AG10803 (cell line): ENCODE results near the gene CASKIN2.
A peak's percentile ranks its signal among the peaks of the same experiment; 100 is the strongest.
"Not testable (repeated sequence)": the region's sequence is repeated elsewhere in the genome, so short reads cannot be mapped to it uniquely, and the experiment has no call there.

Source experiments
- DNase-seq: peaks from one replicate; pipeline ENCODE4 v3.0.0; 2010; ENCODE audit warnings: low read depth
- H3K4me3 ChIP-seq: 2 replicates; pipeline ENCODE4 v1.5.1; 2011; ENCODE audit warnings: mild to moderate bottlenecking, low read length, control low read depth
- TF ChIP-seq, protein P1 (sequence below): conservative IDR thresholded peaks from 2 replicates; pipeline ENCODE4 v1.5.1; 2011; ENCODE audit warnings: mild to moderate bottlenecking, low read length, control low read depth, inconsistent platforms

Gene CASKIN2

DNA sequence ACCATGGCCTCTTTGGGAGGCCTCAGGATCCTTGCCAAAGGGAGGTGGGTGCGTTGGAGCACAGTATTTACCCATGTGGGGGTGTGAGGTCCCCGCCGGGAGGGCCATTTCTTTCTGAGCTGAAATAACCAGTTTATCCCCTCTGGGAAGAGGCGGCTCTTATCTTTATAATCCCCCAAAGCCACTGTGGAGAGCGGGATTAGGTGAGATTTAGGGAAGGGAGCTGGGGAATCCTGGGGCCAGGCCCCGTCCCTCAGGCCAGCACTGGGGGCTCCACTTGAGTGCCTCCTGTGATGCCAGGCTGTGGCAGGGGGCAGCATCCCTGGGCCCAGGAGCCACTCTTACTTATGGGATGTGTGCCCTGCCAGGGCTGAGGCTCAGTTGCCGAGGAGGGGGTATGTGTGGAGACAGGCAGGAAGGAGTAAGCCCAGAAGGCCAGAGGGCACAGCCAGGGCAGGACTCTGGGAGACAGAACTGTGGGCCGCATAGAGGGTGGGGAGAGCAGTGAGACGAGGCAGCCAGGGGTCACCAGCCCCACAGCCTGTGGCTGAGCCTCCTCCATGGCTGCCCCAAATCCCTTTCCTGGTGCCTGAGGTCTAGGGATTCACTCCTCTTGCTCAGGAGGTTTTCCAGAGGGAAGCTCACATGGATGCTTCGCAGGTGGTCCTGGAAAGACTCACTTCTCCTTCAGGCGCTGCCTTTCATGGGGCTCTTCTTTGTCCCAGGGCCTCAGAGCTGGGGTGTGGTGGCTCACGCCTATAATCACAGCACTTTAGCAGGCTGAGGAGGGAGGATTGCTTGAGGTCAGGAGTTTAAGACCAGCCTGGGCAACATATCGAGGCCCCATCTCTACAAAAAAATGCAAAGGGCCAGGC lies 33.9 kb downstream of the CASKIN2 start:
- DNase-seq, result no peak
- H3K4me3 ChIP-seq, result no peak overlapping the region
- TF ChIP-seq, protein P1, sequence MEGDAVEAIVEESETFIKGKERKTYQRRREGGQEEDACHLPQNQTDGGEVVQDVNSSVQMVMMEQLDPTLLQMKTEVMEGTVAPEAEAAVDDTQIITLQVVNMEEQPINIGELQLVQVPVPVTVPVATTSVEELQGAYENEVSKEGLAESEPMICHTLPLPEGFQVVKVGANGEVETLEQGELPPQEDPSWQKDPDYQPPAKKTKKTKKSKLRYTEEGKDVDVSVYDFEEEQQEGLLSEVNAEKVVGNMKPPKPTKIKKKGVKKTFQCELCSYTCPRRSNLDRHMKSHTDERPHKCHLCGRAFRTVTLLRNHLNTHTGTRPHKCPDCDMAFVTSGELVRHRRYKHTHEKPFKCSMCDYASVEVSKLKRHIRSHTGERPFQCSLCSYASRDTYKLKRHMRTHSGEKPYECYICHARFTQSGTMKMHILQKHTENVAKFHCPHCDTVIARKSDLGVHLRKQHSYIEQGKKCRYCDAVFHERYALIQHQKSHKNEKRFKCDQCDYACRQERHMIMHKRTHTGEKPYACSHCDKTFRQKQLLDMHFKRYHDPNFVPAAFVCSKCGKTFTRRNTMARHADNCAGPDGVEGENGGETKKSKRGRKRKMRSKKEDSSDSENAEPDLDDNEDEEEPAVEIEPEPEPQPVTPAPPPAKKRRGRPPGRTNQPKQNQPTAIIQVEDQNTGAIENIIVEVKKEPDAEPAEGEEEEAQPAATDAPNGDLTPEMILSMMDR, result no peak

DNA sequence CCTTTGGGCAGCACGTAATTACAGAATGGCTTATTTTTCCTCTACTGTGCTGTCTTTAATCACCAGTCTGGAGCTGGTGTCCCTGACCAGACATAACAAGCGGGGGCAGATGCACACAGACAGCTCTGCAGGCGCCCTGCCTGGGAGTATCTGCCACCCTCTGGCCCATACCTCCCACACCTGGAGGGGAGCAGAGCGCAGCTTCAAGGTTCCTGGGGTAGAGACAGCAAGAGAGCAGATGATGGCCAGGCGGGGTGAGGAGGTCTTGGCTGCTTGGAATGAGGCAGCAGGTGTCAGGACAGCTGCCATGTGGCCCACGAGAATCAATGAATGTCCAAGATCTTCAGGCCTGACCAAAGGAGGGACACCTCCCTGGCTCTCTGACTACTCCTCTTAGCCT lies 35.1 kb downstream of the CASKIN2 start:
- DNase-seq, result no peak
- TF ChIP-seq, protein P1, result no peak
- no peak overlapping the region for H3K4me3 ChIP-seq

DNA sequence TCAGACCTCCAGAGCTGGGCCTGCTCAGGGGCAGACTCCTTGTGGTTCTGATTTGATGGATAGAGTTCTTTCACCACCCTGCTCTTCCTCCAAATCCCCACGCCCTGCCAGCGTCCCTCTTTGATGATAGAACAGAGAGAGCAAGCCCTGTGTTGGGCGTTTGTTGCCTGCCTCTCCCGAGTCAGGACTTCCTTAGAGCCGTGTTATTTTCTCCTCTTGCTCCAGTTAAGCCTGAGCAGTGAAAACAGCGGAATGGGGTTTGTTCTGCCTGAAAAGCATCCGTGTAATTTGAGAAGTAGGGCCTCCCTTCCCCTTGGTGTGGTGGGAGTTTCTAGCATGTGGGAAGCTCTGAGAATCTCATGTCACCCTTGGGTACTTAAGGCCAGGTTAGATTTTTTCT lies 36.8 kb downstream of the CASKIN2 start:
- H3K4me3 ChIP-seq, result no peak overlapping the region
- TF ChIP-seq, protein P1, result no peak
- no peak for DNase-seq

DNA sequence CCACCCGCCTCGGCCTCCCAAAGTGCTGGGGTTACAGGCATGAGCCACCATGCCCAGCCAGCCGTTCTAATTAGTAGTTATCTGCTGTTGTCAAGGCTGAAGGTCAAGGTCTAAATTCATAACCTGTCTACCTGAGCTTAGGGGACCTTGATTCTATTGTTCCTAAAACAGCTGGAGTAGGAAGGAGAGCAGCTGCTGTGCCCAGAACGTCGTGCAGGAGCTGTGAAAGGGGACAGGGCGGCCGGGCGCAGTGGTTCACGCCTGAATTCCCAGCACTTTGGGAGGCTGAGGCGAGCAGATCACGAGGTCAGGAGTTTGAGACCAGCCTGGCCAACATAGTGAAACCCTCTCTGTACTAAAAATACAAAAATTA lies 37.9 kb downstream of the CASKIN2 start:
- DNase-seq, H3K4me3 ChIP-seq: not testable (repeated sequence)

DNA sequence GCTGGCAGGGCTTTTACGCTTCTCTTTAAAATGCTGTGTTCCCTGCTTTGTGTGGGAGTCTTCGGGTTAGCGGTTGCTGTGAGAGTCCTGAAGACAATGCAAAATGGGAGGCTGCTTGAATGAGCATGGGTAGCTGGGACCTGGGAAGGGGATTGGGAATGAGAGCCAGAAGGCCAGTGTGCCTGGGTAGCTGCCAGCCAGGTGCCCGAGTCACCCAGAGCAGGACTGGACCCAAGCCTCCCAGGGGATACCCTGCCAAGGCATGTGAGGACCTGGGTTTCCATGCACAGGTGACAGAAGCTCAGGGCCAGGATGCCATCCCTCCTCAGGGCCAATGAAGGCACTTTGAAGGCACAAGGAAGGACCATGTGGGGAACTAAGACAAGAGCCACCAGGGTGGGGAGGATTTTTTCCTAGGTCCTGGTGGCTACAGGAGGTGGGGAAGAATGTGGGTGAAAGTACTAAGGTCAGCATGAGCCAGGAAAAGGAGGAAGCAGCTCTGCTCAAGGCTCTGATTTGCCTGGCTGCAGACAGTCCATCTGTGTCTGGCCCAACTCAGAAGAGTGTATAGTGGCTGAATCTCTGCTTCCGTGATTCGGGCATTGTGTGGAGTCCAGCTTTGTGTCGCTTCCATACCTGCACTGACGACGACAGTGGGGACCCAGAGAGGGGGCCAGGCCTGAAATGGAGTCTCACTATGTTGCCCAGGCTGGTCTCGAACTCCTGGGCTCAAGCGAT lies 38.4 kb downstream of the CASKIN2 start:
- H3K4me3 ChIP-seq, result no peak overlapping the region
- TF ChIP-seq, protein P1, result no peak
- no peak for DNase-seq

DNA sequence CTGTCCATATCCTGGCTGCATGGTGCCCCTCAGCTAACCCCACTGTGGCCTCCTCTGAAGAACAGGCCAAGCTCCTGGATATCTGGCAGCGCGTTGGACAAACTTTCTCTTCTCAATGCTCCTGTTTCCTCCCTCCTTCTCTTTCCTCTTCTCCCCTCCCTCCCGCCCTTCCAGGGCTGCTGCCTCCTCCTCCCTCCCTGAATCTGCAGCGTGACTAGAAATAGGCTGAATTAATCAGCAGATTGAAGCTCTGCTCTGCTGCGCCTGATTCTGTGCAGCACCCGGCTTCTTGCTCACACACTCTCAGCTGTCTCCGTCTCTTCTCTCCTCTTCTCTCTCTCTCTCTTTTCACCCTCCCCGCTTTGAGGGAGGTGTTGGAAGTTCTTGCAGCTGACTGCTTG lies 39.1 kb downstream of the CASKIN2 start:
- DNase-seq, result peak; percentile 11
- TF ChIP-seq, protein P1, result no peak
- H3K4me3 ChIP-seq, result no peak overlapping the region

DNA sequence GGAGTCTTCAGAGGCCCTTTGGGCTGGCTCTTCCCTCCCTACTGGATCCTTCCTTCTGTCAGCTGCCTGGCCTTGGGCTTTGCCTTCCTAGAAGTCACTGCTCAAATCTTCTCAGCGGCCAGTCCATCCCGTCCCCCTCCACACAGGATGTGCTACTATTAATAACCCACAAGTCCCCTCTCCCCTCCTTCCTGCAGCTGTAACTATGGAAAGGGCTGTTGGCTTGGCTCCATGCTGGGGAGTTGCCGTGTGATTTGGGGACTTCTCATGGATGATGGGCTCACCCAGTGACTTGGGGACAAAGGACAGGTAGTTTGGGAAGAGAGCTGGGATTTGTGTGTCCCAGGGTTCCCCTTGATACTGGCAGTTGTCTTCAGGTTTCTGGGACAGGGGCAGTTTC lies 39.5 kb downstream of the CASKIN2 start:
- DNase-seq, result peak; percentile 5
- TF ChIP-seq, protein P1, result no peak
- H3K4me3 ChIP-seq, result no peak overlapping the region
